Activated T-helper 1 cell treated with anti-CD3 and anti-CD28 coated beads, Interleukin-12 subunit alpha, Interleukin-12 subunit beta, Interleukin-2, Interleukin-4 antibody, amounts not matched to agents 30 ng/mL and 10 ng/mL and 1 ng/mL, durations not matched to agents 14 hours and 24 hours and 36 hours (primary cell): ENCODE data around the gene BOLA1. TPM values are rescaled to one million over a fixed set of nuclear protein-coding genes. Genes with fewer than 3 reads are reported as not detected.

Source experiments
- DNase-seq: peaks from one replicate; pipeline ENCODE4 v3.0.0; 2021; ENCODE audit warnings: low spot score
- H3K27ac Mint-ChIP-seq: one replicate; pipeline ENCODE4 v1.8.0; 2021; ENCODE audit warnings: mild to moderate bottlenecking, mixed read lengths
- H3K27me3 Mint-ChIP-seq: one replicate; pipeline ENCODE4 v1.8.0; 2022; ENCODE audit warnings: mild to moderate bottlenecking, moderate library complexity, mixed read lengths; ENCODE audit not compliant: insufficient read depth
- H3K36me3 Mint-ChIP-seq: one replicate; pipeline ENCODE4 v1.8.0; 2021; ENCODE audit warnings: low read depth, mixed read lengths
- H3K4me1 Mint-ChIP-seq: one replicate; pipeline ENCODE4 v1.8.0; 2021; ENCODE audit warnings: low read depth, mixed read lengths
- H3K4me3 Mint-ChIP-seq: one replicate; pipeline ENCODE4 v1.8.0; 2021; ENCODE audit warnings: mild to moderate bottlenecking, moderate library complexity, mixed read lengths
- H3K9me3 Mint-ChIP-seq: one replicate; pipeline ENCODE4 v1.8.0; 2021; ENCODE audit warnings: mixed read lengths
- intact Hi-C: fragments of 100-400 bp; cut with micrococcal nuclease; formaldehyde crosslinking; loops from one replicate; pipeline ENCODE4 v1.15.1; 2024
- total RNA-seq: library from RNA; stranded (reverse); gene quantifications from 2 replicates; pipeline ENCODE4 v1.2.3, GENCODE V29; 2022

The BOLA1 gene
- total RNA-seq, 1 donor from 2014 or later, result 23.9 TPM

GRCh38 chr1:149942207-149942606 is 42.8 kb downstream of the BOLA1 start:
- Mint-ChIP-seq H3K27ac (no peak overlapping the region), H3K9me3 (no peaks in the 10 kb centered on the region), H3K27me3 (no peaks in the 10 kb centered on the region), H3K36me3 (peaks cover 27% of the 10 kb centered on the region), H3K4me1 (peaks cover 32% of the 10 kb centered on the region), H3K4me3 (no peak overlapping the region)
- DNase-seq, result no peak
- intact Hi-C loops, result no loop called here

GRCh38 chr1:149942885-149943284 is 43.5 kb downstream of the BOLA1 start:
- intact Hi-C loops, result no loop called here
- peak overlapping the region; percentile 53 for H3K27ac Mint-ChIP-seq

GRCh38 chr1:149945206-149945605 is 45.8 kb downstream of the BOLA1 start:
- Mint-ChIP-seq H3K36me3 (peaks cover 35% of the 10 kb centered on the region), H3K9me3 (no peaks in the 10 kb centered on the region), H3K4me1 (peaks cover 16% of the 10 kb centered on the region), H3K27ac (no peak overlapping the region), H3K27me3 (no peaks in the 10 kb centered on the region), H3K4me3 (no peak overlapping the region)
- DNase-seq, result no peak
- intact Hi-C loops, result no loop called here

More at GRCh38 chr1:149942885-149943284, 43.5 kb downstream of the BOLA1 start:
- no peaks in the 10 kb centered on the region for H3K9me3 Mint-ChIP-seq
- H3K4me1 Mint-ChIP-seq, result peaks cover 29% of the 10 kb centered on the region
- no peak overlapping the region for H3K4me3 Mint-ChIP-seq
- H3K36me3 Mint-ChIP-seq, result peaks cover 32% of the 10 kb centered on the region
- no peaks in the 10 kb centered on the region for H3K27me3 Mint-ChIP-seq
- no peak for DNase-seq

- Mint-ChIP-seq H3K9me3 (no peaks in the 10 kb centered on the region), H3K36me3 (peaks cover 39% of the 10 kb centered on the region), H3K4me3 (no peak overlapping the region), H3K27me3 (no peaks in the 10 kb centered on the region), H3K27ac (no peak overlapping the region), H3K4me1 (peaks cover 4% of the 10 kb centered on the region)
- DNase-seq, result no peak
- intact Hi-C loops, result no loop called here
Measured at GRCh38 chr1:149949911-149950310, 50.5 kb downstream of the BOLA1 start.

Other genes starting within 250 kb of the BOLA1 start
- not detected in 2 replicates for gene FCGR1A, start 116.9 kb upstream of the BOLA1 start, total RNA-seq
- gene SV2A, start 18.3 kb downstream of the BOLA1 start, total RNA-seq, result 17.3 and 18.6 TPM in 2 replicates
- gene SF3B4, start 28.2 kb downstream of the BOLA1 start, total RNA-seq, result 125 and 136 TPM in 2 replicates
- gene MTMR11, start 37.3 kb downstream of the BOLA1 start, total RNA-seq, result 5.6 and 8.5 TPM in 2 replicates
- 41.1 and 41.8 TPM in 2 replicates for gene OTUD7B, start 111.2 kb downstream of the BOLA1 start, total RNA-seq
- 25.9 and 30.2 TPM in 2 replicates for gene VPS45, start 168.2 kb downstream of the BOLA1 start, total RNA-seq